Stomach (tissue), 4 donors: ENCODE measurements around the gene ANKS1B.

Experiments used
- EP300 ChIP-seq: sonication (generic); formaldehyde crosslinking; IDR thresholded peaks from one replicate; pipeline ENCODE4 v1.6.1; 2017; ENCODE audit warnings: antibody characterized with exemption
- TF ChIP-seq, protein P1 (sequence below), 7 experiments: fragments of 450-650 bp in 4 of 7; fragments of 200-600 bp in 3 of 7; sonication (generic) in 3 of 7; IDR thresholded peaks; one replicate each; pipeline ENCODE4 v1.5.1; 2016 to 2019; ENCODE audit warnings: antibody characterized with exemption in 7 of 7, control low read depth in 2 of 7, mild to moderate bottlenecking in 1 of 7

GRCh38 chr12:99284161-99284560 lies 700.6 kb downstream of the ANKS1B start:
- no peak for TF ChIP-seq EP300
- TF ChIP-seq, protein P1, sequence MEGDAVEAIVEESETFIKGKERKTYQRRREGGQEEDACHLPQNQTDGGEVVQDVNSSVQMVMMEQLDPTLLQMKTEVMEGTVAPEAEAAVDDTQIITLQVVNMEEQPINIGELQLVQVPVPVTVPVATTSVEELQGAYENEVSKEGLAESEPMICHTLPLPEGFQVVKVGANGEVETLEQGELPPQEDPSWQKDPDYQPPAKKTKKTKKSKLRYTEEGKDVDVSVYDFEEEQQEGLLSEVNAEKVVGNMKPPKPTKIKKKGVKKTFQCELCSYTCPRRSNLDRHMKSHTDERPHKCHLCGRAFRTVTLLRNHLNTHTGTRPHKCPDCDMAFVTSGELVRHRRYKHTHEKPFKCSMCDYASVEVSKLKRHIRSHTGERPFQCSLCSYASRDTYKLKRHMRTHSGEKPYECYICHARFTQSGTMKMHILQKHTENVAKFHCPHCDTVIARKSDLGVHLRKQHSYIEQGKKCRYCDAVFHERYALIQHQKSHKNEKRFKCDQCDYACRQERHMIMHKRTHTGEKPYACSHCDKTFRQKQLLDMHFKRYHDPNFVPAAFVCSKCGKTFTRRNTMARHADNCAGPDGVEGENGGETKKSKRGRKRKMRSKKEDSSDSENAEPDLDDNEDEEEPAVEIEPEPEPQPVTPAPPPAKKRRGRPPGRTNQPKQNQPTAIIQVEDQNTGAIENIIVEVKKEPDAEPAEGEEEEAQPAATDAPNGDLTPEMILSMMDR (IDR thresholded peaks at IDR 0.05), result no peak
